CD4-positive, alpha-beta T cell treated with Interleukin-10 for 1 hour (primary cell): Measurements from ENCODE around the gene BARX1.
"Not testable (repeated sequence)": the region's sequence is repeated elsewhere in the genome, so short reads cannot be mapped to it uniquely, and the experiment has no call there.

Experiments
- DNase-seq: peaks from one replicate; pipeline ENCODE4 v3.0.0-alpha.2; 2020

The BARX1 gene

DNA sequence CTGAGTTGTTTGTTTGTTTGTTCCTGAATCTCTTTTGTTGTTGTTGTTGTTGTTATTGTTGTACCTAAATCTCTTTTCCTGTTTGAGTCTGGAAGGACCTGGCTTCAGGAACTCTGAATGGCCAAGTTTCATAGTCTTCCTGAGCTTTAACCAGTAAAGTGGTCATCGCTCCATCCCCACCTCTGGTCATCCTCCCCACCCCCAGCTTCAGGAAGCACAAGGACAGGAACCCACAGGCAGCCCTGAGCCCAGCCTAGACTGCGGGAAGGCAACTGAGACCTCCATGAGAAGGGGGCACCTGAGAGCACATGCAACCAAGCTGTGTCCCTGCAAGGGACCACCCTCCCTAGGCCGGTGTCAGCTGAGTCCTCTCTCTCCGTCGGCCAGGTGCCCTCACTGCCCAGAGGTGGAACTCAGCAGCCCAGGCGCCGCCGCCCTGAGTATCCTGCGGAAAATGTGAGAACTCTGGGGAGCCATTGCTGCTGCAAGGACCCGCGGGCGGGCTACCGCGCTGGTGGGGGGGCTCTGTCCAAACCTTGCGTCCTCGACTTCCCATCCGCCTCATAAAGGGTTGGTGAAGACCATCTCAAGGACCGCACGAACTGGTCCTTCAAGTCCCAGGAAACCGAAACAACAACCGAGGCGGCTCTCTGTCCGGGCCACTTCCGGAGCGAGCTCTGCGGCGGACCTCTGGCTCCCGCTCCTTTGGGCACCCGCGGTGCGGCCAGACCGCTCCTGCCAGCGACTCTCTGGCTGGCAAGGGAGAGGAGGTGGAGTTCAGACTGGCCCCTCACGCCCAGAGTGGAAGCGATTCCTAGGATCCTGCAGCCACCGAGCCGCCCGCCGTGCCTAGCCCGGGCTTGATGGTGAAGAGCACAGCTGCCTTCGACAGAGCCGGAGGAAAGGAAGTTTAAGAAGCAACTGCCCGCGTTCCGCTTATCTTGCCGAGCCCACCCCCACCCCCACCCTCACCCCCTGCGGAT is 4.2 kb downstream of the BARX1 start:
- DNase-seq = no peak

DNA sequence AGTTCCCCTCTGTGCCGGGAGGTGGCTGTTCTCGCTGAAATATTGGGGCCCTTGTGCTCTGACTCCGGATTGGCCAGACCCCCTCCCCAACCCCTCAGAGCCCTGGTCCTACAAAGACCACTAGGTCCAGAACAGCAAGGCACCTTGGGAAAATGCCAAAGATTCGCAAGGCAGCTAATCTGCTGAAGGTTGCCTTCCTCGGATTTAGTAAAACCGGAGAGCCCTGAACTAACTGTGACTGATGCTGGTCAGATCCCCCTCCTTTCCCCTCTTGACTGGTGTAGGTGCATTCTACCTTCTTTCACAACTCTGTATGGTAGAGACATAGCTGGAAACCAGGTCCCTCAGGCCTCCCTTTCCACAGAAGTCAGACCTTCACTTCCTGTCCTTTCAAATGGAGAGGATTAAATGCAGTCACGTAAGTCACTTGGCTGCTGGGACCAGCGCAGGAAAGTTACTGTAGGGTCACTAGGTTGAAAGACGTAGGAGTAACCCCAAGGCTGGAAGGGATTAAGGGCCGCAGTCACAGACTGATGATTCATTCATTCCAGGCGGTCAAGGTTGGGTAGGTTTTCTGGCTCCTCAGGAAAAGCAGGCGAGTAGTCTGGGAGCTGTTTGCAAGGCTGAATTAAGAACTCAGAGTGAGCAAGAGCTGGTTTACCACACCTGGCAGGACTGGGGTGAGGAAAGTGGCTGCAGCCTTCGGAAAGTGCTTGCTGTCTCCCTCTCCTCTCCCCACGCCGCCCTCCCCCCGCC is 5.3 kb downstream of the BARX1 start:
- no peak for DNase-seq

DNA sequence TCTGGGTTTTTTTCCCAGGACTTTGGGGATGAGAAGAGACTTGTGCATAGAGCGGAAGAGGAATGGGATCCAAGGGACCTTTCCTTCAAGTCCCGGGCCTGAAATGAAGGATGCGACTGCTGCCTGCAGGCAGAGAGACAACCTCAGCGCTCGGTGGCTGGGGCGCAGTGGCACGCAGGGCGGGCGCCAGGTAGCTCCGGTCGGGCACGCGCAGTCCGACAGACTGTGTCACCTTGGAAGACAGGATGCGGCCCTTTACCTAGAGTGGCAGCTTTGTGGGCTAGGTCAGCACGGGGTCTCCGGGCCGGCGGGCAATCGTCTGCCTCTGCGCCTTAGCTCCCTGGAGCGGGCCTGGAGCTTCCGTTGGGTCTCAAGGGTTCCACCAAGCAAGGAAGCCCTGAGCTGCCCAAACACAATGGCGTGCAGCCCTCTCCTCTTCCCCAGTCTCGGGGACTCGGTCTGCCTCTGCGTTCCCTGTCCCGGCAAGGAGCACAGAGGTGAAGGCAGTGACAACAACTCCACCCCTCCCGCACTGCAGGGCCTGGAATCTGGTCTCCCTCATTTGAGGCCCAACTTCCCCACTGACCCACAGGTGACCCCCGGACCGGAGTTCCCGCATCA is 6.0 kb downstream of the BARX1 start:
- DNase-seq = no peak

DNA sequence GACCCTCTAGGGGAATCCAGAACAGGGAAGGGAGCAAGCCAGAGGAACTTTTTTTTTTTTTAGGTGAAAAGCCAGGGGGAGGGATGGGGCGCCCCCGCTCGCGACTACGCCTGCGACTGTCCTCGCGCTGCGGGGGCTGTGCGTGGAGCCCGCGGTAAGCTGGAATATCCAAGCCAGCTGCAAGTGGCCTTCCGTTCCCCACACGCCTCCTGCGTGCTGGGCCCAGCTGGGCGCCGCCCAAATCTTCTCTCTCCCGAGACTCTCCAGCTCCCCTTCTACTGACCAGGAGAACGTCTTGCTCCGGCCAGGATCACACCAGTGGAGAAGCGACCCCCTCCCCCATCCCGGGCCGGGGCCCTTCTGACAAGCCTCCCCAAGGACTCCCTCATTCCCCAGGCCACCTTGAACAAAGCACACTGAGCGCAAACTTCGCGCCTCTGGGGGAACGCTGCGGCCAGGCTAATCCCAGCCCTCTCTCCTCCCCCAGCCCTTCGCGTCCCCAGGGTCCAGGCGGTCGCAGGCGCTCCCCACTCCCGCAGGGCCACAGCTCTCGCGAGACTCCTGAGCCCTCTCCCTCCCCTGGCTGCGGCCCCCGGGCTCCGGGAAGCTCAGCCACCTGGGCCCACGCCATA is 6.6 kb downstream of the BARX1 start:
- DNase-seq = no peak

- DNase-seq = no peak
Measured at GRCh38 chr9:93947409-93948070, 7.6 kb downstream of the BARX1 start.

- no peak for DNase-seq
Measured at GRCh38 chr9:93946338-93946712, 8.8 kb downstream of the BARX1 start.

- DNase-seq = no peak
Measured at GRCh38 chr9:93945400-93946337, 9.5 kb downstream of the BARX1 start.

DNA sequence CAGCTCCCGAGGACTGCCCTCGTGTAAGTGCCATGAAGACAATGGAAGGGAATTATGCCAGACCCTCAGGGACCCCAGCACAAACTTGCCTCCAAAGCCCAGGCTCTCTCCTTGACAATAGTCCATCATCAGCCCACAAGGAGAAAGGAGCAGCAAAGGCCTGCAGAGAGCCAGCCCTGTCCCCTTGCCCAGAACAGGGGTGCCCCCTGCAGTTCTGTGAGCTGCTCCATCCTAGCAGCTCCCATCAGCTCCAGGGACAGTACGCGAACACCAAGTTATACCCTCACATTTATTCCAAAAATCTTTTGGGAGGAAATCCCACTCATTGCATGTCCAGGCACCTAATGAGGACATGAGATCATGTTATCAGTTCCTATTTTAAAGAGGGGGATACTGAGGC is 11.1 kb downstream of the BARX1 start:
- DNase-seq = no peak

- DNase-seq = no peak
Measured at GRCh38 chr9:93942161-93942560, 13.0 kb downstream of the BARX1 start.

- no peak for DNase-seq
Measured at GRCh38 chr9:93941493-93941892, 13.7 kb downstream of the BARX1 start.

- DNase-seq = no peak
Measured at GRCh38 chr9:93940951-93941350, 14.2 kb downstream of the BARX1 start.

GRCh38 chr9:93939589-93939988 is 15.6 kb downstream of the BARX1 start:
- not testable (repeated sequence) for DNase-seq

GRCh38 chr9:93937193-93937592 is 18.0 kb downstream of the BARX1 start:
- DNase-seq = no peak

GRCh38 chr9:93931905-93932304 is 23.2 kb downstream of the BARX1 start:
- DNase-seq = no peak

DNA sequence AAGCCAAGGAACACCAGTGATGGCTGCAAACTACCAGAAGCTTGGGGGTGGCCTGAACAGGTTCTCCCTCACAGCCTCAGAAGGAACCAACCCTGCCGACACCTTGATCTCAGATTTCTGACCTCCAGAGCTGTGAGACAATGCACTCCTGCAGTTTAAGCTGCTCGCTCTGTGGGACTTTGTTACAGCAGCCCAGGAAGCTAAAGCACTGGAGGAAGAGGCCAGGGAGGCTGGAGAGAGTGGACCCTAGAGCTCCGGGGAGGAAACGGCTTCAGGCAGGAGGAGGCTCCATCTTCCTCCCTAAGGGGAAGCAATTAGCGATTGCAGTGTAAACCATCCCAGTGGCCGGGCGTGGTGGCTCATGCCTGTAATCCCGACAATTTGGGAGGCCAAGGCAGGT is 25.1 kb downstream of the BARX1 start:
- DNase-seq = no peak

DNA sequence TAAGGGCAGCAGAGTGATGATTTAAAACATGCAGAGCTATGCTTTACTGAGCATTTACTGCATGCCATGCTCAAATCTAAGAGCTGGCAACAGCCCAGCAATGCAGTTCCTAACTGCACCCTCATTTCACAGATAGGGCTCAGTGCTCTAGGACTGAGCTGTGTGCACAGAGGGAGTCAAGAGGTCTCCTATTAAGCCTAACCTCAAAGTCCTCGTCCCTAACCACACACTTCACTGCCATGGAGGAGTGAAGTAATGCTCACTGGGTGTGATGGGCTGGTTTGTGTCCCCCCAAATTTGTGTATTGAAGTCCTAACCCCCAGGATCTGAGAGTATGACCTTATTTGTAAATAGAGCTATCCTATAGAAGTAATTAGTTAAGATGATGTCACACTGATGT is 25.9 kb downstream of the BARX1 start:
- no peak for DNase-seq

GRCh38 chr9:93922535-93922934 is 32.6 kb downstream of the BARX1 start:
- no peak for DNase-seq

DNA sequence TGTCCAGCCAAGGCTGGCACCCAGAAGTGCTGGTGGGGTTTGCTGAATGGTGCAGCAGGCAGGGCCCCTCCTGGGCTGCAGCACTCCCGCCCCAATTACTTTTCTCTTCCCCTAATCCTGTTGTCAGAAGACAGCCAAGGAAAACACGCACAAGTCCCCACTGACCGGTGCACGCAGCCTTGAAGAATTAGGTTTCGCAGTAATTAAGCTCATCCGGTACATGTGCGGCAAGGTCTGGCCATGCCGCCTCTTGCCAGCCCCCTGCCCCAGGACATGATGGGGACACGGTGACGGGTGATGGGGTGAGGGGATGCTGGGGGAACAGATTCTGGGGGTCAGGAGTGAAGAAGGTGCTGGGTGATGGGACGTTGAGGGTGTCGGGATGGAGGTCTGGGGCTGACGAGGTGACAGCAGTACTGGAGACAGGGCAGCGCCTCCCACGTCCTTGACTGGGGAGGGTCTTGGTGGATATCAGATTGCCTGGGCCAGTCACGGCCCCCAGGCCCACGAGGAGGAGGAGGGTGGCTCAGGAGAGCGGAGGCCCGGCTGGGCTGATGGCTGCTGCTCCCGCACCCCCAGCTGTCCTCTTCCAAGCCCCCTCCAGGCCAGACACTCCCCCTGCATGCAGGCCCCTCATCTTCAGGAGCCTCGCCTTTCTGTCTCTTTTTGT is 34.9 kb downstream of the BARX1 start:
- DNase-seq = no peak

- no peak for DNase-seq
Measured at GRCh38 chr9:93918061-93918460, 37.1 kb downstream of the BARX1 start.

DNA sequence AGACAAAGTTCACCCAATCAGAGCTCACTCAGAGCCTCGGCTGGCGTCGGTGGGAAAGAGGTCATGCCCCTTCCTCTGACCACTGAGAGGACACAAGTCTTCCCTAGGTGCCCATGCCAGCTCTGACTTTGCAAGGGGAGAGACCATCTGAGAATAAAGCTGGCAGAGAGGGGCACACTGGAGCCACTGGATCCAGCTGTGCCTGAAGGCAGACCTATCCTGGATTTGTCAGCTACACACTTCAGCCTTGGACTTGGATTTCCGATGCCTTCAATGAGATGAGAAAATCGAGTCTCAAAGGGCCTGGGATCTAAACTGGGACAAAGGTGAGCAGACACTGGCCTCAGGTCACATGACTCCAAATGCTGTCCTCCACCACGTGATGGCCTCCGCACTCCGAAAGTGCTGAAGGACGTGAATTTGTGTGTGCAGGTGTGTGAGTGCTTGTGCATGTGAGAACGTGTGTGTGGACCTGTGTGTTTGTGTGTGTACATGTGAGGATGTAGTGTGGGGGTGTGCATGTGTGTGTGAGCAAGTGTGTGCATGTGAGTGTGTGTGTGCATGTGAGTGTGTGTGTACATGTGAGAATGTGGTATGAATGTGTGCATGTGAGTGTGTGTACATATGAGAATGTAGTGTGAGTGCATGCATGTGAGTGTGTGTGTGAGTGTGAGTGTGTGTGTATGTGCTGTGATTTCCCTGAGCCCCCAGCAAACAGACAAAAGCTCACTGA is 37.9 kb downstream of the BARX1 start:
- DNase-seq = no peak
